Erythroblast (primary cell): Measurements from ENCODE around the gene FOXD4L1.
"Not testable (repeated sequence)": the region's sequence is repeated elsewhere in the genome, so short reads cannot be mapped to it uniquely, and the experiment has no call there.

Experiments used
- GATA1 ChIP-seq: IDR thresholded peaks from 2 replicates; pipeline ENCODE4 v1.6.1; 2011; ENCODE audit warnings: low read depth, mild to moderate bottlenecking, control low read depth, low read length, moderate library complexity
- POLR2A ChIP-seq: IDR thresholded peaks from 2 replicates; pipeline ENCODE4 v1.6.1; 2011; ENCODE audit warnings: mild to moderate bottlenecking, low read length

DNA sequence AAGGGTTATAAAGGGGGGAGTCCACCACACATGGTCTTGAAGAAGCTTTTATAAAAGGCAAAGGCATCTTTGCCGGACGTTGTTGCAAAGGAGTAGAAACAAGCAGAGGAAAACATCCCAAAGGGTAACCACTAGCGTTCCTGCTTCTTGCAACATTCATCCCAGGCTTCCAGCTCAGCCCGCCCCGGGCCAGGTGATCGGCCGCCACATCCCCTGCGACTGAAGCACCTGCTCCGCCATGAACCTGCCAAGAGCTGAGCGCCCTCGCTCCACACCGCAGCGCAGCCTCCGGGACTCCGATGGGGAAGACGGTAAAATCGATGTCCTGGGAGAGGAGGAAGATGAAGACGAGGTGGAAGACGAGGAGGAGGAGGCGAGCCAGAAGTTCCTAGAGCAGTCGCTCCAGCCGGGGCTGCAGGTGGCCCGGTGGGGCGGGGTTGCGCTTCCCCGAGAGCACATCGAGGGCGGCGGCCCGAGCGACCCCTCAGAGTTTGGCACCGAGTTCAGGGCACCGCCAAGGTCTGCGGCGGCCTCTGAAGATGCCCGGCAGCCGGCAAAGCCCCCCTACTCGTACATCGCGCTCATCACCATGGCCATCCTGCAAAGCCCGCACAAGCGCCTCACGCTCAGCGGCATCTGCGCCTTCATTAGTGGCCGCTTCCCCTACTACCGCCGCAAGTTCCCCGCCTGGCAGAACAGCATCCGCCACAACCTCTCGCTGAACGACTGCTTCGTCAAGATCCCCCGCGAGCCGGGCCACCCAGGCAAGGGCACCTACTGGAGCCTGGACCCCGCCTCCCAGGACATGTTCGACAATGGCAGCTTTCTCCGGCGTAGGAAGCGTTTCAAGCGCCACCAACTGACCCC lies 787 bp downstream of the FOXD4L1 start:
- TF ChIP-seq POLR2A, GATA1: not testable (repeated sequence)
